Right lobe of liver (tissue), 6 donors: Measurements from ENCODE around the gene GPR180. TPM values are rescaled to one million over a fixed set of nuclear protein-coding genes. Genes with fewer than 3 reads are reported as not detected.

Source experiments
- ATAC-seq, 4 donors: fragments of 200-7000 bp; cut with Tn5 transposase; one replicate each; pipeline ENCODE4 v1.9.1; 2020; ENCODE audit warnings: mild to moderate bottlenecking in 4 of 4, moderate library complexity in 4 of 4
- DNase-seq, 3 donors: peaks; one replicate each; pipeline ENCODE4 v3.0.0-alpha.2; 2020
- H3K27ac ChIP-seq, 3 donors: fragments of 200-600 bp; one replicate each; pipeline ENCODE4 v1.8.0; 2022
- H3K27me3 ChIP-seq, 2 donors: fragments of 200-600 bp; one replicate each; pipeline ENCODE4 v1.8.0; 2022
- H3K36me3 ChIP-seq, 4 donors: fragments of 200-600 bp; sonication (generic) in 1 of 4; one replicate each; pipeline versions ENCODE4 v1.5.1 to v1.8.0; 2017 to 2022; ENCODE audit warnings: control low read depth in 1 of 4
- H3K4me1 ChIP-seq, 4 donors: fragments of 200-600 bp; sonication (generic) in 1 of 4; one replicate each; pipeline versions ENCODE4 v1.5.1 to v1.8.0; 2017 to 2022; ENCODE audit warnings: control low read depth in 1 of 4
- H3K4me3 ChIP-seq, 3 donors: fragments of 200-600 bp; one replicate each; pipeline ENCODE4 v1.8.0; 2022
- H3K9me3 ChIP-seq, 4 donors: fragments of 200-600 bp; sonication (generic) in 1 of 4; one replicate each; pipeline versions ENCODE4 v1.5.1 to v1.8.0; 2017 to 2022; ENCODE audit warnings: control low read depth in 1 of 4
- POLR2A ChIP-seq: fragments of 450-650 bp; IDR thresholded peaks from one replicate; pipeline ENCODE4 v1.6.1; 2017; ENCODE audit warnings: antibody characterized with exemption, mild to moderate bottlenecking
- WGBS: methylation state at CpG from one replicate; pipeline ENCODE4 v1.1.6; 2018; ENCODE audit warnings: low coverage, low lambda C conversion rate; ENCODE audit not compliant: insufficient coverage; ENCODE audit errors: missing lambda C conversion rate; 5-methylcytosine and 5-hydroxymethylcytosine counted together
- intact Hi-C, 2 donors: fragments of 100-400 bp; cut with DNase I; formaldehyde crosslinking; loops; one replicate each; pipeline versions ENCODE4 v1.11.2 to v1.14.1; 2022
- total RNA-seq, 6 experiments: library from RNA; depleted of rRNA in 2 of 6; stranded (reverse); fragments of >200 nt in 2 of 6; fragmentation: NEBNext Ultra II Directional in 3 of 6; extraction: Animal tissue kit (Norgen Biotek cat#: 25700) in 3 of 6; gene quantifications; one replicate each; pipeline versions ENCODE4 v1.1.0 to v1.2.4, GENCODE V29; 2016 to 2023
- TF ChIP-seq, protein P1 (sequence below), 4 donors: fragments of 200-600 bp in 3 of 4; fragments of 450-650 bp in 1 of 4; IDR thresholded peaks; one replicate each; pipeline versions ENCODE4 v1.5.1 to v1.8.0; 2016 to 2022; ENCODE audit warnings: antibody characterized with exemption in 4 of 4, mild to moderate bottlenecking in 2 of 4
- donor health status: DM: no; HTN: yes; CAD: no.
- donor health status: DM: no; HTN: no; CAD: no.
- donor health status: DM: no; HTN: no; CAD: no.
- donor health status: DM: no; HTN: yes; CAD: no.
- donor health status: DM: no; HTN: yes; CAD: no.

Gene GPR180
- total RNA-seq, 6 experiments from 2014 or later, result 4.1 to 7.9 (median 5.0) TPM

DNA sequence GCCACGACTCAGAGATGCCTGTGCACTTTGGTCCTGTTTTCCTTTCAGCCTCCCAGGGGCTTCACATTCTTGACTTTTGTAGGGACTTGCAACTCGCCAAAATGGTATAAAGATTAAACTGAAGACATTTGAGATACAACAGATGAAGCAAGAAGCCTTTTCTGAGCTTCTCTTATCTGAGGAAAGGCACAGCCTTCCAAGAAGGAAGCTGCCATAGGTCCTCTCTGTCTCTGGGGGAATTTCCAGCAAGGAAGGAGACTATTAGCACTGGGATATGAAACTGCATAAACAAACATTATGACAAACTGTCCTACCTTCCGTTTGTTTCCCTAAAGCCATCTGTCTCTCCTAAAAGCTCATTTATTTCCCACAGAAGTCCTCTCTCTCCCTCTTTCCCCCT, 45.0 kb upstream of the GPR180 start:
- no peaks in the 10 kb centered on the region for H3K4me1 ChIP-seq
- 55% methylated on average over 3 of the region's 3 CpGs for WGBS
- no peak overlapping the region for H3K4me3 ChIP-seq
- H3K27ac ChIP-seq, result no peak overlapping the region
- ATAC-seq, result no peak
- no peak for DNase-seq
- H3K9me3 ChIP-seq, result no peaks in the 10 kb centered on the region
- intact Hi-C loops, result no loop called here
- TF ChIP-seq, protein P1, sequence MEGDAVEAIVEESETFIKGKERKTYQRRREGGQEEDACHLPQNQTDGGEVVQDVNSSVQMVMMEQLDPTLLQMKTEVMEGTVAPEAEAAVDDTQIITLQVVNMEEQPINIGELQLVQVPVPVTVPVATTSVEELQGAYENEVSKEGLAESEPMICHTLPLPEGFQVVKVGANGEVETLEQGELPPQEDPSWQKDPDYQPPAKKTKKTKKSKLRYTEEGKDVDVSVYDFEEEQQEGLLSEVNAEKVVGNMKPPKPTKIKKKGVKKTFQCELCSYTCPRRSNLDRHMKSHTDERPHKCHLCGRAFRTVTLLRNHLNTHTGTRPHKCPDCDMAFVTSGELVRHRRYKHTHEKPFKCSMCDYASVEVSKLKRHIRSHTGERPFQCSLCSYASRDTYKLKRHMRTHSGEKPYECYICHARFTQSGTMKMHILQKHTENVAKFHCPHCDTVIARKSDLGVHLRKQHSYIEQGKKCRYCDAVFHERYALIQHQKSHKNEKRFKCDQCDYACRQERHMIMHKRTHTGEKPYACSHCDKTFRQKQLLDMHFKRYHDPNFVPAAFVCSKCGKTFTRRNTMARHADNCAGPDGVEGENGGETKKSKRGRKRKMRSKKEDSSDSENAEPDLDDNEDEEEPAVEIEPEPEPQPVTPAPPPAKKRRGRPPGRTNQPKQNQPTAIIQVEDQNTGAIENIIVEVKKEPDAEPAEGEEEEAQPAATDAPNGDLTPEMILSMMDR (IDR thresholded peaks at IDR 0.05), result no peak
- no peak for TF ChIP-seq POLR2A
- H3K36me3 ChIP-seq, result no peaks in the 10 kb centered on the region
- no peaks in the 10 kb centered on the region for H3K27me3 ChIP-seq

DNA sequence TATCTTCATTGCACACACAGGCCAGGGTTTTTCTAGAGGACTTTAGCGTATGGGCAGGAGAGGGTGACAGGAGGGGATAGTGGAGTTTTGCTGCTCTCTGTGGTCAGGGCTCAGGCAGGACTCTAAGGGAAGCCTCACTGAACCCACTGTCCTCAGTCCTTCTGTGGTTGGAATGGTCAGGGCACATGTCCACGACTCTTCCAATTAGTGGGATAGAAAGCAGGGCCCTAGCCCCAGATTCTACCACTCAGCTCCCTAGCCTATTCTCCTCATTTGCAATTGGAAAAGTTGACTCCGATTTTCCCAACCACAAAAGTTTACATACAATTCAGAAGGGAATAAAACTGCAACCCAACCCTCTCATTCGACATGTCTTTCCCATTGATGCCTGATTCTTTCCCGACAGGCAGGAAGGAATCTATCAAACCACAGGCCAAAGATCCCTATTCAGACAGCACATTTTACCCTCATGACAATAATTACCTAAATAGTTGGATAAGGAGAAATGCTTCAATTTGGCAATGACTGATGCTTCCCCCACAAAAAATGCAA, 43.9 kb upstream of the GPR180 start:
- 79% methylated on average over 4 of the region's 5 CpGs for WGBS
- no peak overlapping the region for H3K27ac ChIP-seq
- DNase-seq (no peak), ATAC-seq (no peak)
- intact Hi-C loops, result no loop called here
- TF ChIP-seq POLR2A, result no peak
- TF ChIP-seq, protein P1 (IDR thresholded peaks at IDR 0.05), result no peak
- no peaks in the 10 kb centered on the region for H3K36me3 ChIP-seq
- no peaks in the 10 kb centered on the region for H3K9me3 ChIP-seq
- no peaks in the 10 kb centered on the region for H3K27me3 ChIP-seq
- no peaks in the 10 kb centered on the region for H3K4me1 ChIP-seq
- no peak overlapping the region for H3K4me3 ChIP-seq

DNA sequence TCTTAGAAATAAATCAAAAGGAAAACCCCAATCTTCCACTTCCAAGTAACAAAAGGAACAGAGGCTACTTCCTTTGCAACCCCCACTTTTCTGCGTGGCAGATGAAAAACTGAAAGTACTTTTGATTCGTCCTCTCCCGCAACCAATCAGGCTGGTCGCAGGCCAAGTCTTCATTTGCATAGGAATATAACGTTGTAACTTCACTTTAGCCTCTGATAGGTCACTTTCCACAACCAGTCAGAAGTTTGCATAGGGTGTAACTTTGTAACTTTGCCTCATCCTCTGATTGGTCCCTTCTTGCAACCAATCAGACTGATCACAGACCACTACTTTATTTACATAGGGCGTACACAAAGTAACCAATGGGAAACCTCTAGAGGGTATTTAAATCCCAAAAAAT, 42.9 kb upstream of the GPR180 start:
- TF ChIP-seq POLR2A, result no peak
- TF ChIP-seq, protein P1 (IDR thresholded peaks at IDR 0.05), result no peak
- no peak overlapping the region for H3K4me3 ChIP-seq
- no peaks in the 10 kb centered on the region for H3K27me3 ChIP-seq
- H3K36me3 ChIP-seq, result no peaks in the 10 kb centered on the region
- no peak overlapping the region for H3K27ac ChIP-seq
- no peak for ATAC-seq
- no peak for DNase-seq
- H3K9me3 ChIP-seq, result no peaks in the 10 kb centered on the region
- no peaks in the 10 kb centered on the region for H3K4me1 ChIP-seq
- WGBS, result 55% methylated on average over 5 of the region's 6 CpGs
- intact Hi-C loops, result no loop called here

DNA sequence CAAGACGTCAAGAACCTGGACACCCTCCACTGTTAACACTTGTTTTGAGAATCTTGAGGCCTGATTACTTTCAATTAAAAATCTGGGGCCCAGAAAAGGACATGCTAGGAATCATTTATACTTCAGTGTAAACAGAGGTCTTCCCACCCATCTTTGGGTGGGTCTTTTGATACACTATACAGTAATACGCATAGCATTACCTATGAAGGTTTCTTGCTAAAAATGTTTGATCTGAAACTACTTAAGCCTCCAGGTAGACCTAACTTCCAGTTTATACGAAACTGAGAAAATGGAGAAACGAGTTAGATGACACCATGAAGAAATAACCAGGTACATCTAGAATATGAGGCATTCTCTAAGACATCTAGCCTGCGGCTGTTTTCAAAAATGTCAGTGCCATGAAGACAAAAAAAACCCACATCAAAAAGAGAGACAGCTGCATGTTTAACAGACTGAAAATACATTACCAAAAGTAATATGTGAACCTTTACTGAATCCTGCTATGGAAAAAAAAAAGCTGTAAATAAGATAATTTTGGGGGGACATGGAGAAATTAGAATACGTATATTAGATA, 42.3 kb upstream of the GPR180 start:
- H3K36me3 ChIP-seq, result no peaks in the 10 kb centered on the region
- H3K4me3 ChIP-seq, result no peak overlapping the region
- WGBS, result 87% methylated on average over 6 of the region's 6 CpGs
- no peak overlapping the region for H3K27ac ChIP-seq
- H3K27me3 ChIP-seq, result no peaks in the 10 kb centered on the region
- intact Hi-C loops, result no loop called here
- no peak for ATAC-seq
- TF ChIP-seq, protein P1 (IDR thresholded peaks at IDR 0.05), result no peak
- no peak for TF ChIP-seq POLR2A
- H3K9me3 ChIP-seq, result no peaks in the 10 kb centered on the region
- H3K4me1 ChIP-seq, result no peaks in the 10 kb centered on the region
- no peak for DNase-seq
